HG03103 (cell line): ENCODE measurements around the gene CFH.
"Not testable (repeated sequence)": the region's sequence is repeated elsewhere in the genome, so short reads cannot be mapped to it uniquely, and the experiment has no call there.

ENCODE experiments used
- ATAC-seq: cut with Tn5 transposase; IDR thresholded peaks from one replicate; pipeline ENCODE4 v1.9.1; 2021; ENCODE audit warnings: low read depth; ENCODE audit not compliant: unreplicated experiment

CFH gene

GRCh38 chr1:196651637-196652215 is at the start of gene CFH:
TSS of gene CFH (plus strand) at chr1:196652043. CDS start at chr1:196652118, 75 bp downstream.
- ATAC-seq = no peak

DNA sequence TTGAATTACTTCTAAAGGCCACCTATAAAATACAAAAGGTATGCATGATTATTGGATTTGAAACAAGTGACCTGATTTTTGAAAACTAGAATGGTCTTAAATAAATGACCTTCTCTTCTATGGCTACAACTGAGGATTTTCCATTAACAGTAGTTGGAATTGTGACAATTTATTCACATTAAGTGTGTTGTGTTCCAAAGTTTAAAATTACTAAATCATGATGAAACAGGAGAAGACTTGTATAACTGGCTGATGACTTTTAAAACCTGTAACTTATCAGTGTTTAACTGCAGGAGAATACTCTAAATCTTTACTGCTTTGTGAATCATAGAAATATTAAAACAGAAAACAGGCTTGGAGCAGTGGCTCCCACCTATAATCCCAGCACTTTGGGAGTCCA is 48.2 kb upstream of the CFH start:
- ATAC-seq = no peak

GRCh38 chr1:196607981-196608380 is 43.9 kb upstream of the CFH start:
- ATAC-seq = no peak

- no peak for ATAC-seq
Measured at GRCh38 chr1:196608390-196609369, 43.2 kb upstream of the CFH start, which contains the start of gene KCNT2. TSS of gene KCNT2 (minus strand) at chr1:196608440. CDS start at chr1:196608309, 131 bp downstream.

DNA sequence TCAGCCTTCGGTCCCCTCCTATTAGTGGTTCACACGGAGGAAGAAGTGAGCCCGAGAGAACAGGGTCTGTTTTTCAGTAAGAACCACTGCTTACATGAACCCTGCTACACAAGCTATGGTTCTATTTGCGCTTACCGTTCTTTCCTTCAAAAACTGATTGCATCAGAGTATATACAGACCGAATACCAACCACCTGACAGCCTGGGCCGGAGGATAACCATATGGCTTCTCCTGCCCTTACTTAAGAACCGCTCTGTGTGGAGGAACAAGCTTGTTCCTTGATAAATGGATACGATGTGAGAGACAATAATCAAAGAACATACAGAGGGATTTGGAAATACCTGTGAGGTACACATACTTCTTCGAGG is 42.5 kb upstream of the CFH start:
- no peak for ATAC-seq

GRCh38 chr1:196611873-196612272 is 40.0 kb upstream of the CFH start:
- no peak for ATAC-seq

DNA sequence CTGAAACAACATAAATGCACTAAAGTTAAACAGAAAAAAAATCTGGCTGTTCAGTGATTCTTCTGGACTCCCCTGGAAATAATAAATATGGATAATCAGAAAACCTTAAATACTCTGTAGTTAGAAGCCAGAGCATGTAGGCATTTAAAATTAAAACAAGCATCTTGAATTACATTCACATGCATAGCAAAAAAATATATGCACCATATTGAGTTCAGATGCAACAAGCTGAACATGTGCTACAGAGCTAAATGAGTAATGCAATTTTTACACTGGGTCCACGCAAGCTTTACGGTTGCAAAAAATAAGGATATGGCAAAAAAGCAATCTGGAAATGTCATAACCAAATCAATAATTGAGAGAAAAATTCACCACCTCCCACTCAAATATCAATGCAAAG is 32.1 kb upstream of the CFH start:
- ATAC-seq = no peak

- ATAC-seq = no peak
Measured at GRCh38 chr1:196623079-196623478, 28.8 kb upstream of the CFH start.

GRCh38 chr1:196628838-196629237 is 23.0 kb upstream of the CFH start:
- ATAC-seq = no peak

- ATAC-seq = no peak
Measured at GRCh38 chr1:196637606-196638005, 14.2 kb upstream of the CFH start.

- ATAC-seq = no peak
Measured at GRCh38 chr1:196638466-196638865, 13.4 kb upstream of the CFH start.

DNA sequence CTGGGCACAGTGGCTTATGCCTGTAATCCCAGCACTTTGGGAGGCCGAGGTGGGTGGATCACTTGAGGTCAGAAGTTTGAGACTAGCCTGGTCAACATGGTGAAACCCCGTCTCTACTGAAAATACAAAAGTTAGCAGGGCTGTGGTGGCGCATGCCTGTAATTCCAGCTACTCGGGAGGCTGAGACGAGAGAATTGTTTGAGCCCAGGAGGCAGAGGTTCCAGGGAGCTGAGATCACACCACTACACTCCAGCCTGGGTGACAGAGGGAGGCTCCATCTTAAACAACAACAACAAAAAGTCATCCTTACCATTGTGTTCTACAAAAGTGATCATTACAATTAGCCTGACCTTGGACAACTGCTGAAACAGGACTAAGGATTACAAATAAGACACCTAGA is 12.6 kb upstream of the CFH start:
- ATAC-seq = not testable (repeated sequence)

DNA sequence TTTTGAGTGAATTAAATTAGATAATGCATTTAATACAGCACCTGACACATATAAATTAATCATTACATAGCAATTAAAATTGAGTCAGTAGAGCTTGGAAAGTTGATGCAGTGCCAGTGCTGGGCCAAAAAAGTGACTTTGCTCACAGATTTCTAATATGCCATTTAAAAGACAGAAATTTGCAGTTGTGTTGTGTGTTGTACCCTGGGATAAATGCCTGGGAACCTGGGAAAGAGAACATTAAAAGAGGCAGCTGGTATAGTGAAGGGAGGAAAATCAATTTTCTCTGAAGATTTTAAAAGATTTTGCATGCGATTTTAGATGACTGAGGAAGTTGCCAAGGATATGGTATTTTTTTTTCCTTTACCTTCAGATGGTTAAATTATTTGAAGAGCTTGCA is 10.9 kb upstream of the CFH start:
- ATAC-seq = no peak

- no peak for ATAC-seq
Measured at GRCh38 chr1:196649990-196650389, 1.9 kb upstream of the CFH start.

DNA sequence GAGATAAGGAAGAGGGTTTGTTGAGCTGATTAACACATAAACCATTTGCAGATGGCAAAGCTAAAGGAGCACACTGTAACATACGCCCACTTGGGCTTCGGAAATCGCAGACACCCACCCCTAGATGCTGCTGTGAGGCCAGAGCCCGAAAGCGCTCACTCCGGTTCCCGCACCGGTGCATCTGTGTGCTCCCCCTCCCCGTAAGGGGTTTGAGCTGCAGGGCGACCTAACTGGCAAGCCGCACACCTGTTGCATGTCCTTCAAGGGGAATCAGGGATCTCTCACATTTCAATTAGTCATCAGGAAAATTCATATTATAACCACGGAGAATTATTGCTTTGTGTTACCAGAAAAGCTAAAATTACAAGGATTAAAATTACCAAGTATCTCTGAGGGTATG is 1.4 kb upstream of the CFH start:
- ATAC-seq = no peak

- no peak for ATAC-seq
Measured at GRCh38 chr1:196651079-196651478, 764 bp upstream of the CFH start.

DNA sequence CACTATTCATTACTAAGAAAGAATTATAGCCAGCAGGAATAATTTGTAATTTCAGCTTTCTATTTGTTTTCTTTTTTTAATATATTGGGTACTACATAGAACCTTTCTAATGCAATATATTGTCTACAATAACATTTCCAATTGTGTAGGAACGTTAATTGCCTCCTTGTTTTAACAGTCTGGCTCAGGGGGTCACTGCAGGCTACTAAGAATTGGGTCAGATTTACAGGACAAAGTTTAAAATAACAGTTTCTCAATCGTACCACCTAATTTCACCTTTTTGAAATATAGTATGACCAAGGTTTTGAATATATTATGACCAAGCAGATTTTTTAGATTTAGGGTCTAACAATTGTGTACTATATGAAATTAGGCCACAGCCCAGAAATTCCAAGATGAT is 2.4 kb downstream of the CFH start:
- ATAC-seq = no peak

DNA sequence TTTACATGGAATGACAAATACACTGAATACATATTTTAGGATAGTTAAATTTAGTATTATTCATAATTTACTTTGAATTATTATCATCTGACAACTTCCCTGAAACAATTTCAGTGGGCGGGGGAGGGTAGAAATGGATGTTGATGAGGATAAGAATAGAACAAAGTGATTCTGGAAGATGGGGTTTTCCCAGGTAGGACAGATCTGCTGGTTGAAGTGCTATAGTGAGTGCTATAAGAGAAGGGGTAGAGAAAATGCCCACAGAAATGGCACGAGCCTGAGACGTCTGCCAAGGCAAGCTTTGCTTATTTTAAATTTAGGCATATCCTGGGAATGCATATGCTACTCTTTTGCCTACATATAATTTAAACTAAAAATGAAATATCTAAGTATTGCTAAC is 3.2 kb downstream of the CFH start:
- no peak for ATAC-seq

DNA sequence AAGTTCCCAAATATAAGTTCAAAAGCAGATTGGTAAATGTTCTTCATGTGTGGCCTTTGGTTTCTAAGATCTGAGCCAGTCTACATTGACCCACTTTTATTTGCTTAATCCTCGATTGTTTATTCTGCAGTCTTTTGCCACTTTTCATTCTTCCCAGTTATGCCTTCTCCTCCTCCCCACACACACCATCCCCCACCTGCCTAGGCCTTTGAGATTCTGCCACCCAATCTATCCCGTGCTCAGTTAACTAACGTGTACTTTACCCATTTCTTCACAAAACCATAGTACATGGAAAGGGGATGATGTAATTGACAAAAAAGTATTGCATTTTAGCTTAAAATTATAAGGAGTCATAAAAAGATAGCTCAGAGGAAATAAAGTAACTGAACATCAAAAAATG is 3.7 kb downstream of the CFH start:
- ATAC-seq = no peak

DNA sequence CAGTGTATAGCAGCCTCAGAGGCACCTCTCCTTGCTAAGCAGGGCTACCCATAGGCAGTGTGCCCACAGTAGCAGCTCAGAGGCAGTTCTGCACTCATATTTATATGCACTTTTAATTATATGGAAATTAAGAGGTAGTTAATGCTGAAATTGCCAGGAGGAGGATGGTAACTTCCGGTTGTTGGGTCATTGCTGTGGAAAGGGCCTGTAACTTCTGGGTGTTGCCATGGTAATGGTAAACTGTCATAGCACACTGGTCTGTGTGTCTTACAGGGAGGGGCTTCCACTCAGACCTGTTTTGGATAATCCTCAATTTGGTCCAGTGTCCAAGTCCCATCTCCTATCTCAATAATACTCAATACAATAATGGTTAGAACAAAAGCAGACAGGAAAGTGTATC is 7.6 kb downstream of the CFH start:
- no peak for ATAC-seq

DNA sequence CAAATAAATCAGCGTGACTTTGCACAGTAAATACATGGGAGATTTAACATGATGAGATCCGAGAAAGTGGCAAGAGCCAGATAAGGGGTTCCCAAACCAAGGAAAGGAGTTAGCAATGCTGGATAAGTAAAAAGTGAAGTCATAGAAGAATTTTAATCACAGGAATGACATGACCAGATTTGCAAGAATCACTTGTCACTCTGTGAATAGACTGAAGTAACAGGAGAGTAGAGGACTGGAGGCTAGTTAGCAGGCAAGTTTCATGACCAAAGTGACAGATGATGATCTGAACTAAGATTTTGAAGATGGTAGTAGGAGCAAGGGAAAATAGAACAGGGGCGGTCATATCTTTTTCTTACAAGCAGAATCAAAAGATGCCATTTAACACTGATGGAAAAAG is 8.4 kb downstream of the CFH start:
- ATAC-seq = no peak

- peak; percentile 69 for ATAC-seq
Measured at GRCh38 chr1:196660852-196661251, 9.0 kb downstream of the CFH start.
